GM21723 (cell line): ENCODE data around the gene IMPG1.
"Not testable (repeated sequence)": the region's sequence is repeated elsewhere in the genome, so short reads cannot be mapped to it uniquely, and the experiment has no call there.

Experiments
- ATAC-seq: cut with Tn5 transposase; IDR thresholded peaks from one replicate; pipeline ENCODE4 v1.9.1; 2021; ENCODE audit warnings: mild to moderate bottlenecking, moderate library complexity; ENCODE audit not compliant: unreplicated experiment

Gene IMPG1

DNA sequence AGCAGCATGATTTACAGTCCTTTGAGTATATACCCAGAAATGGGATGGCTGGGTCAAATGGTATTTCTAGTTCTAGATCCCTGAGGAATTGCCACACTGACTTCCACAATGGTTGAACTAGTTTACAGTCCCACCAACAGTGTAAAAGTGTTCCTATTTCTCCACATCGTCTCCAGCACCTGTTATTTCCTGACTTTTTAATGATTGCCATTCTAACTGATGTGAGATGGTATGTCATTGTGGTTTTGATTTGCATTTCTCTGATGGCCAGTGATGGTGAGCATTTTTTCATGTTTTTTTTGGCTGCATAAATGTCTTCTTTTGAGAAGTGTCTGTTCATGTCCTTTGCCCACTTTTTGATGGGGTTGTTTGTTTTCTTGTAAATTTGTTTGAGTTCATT, 172.2 kb downstream of the IMPG1 start:
- ATAC-seq: not testable (repeated sequence)

DNA sequence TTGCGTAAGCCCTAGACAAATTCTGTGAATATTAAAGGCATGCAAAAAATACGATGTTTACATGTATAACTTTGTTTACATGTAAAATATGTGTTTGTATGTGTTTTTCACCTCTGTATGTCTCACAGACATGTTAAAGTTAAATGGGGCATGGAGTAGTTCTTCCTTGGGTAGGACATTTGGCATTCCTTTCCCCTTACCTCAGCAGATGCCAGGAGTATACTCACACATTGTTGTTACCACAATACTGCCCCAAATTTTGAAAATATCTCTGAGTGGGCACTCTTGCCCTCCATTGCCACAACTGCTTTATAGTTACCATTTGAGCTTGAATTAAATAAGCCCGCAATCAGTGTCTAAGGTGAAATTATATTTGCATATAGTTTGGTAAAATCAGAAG, 175.9 kb downstream of the IMPG1 start:
- no peak for ATAC-seq

DNA sequence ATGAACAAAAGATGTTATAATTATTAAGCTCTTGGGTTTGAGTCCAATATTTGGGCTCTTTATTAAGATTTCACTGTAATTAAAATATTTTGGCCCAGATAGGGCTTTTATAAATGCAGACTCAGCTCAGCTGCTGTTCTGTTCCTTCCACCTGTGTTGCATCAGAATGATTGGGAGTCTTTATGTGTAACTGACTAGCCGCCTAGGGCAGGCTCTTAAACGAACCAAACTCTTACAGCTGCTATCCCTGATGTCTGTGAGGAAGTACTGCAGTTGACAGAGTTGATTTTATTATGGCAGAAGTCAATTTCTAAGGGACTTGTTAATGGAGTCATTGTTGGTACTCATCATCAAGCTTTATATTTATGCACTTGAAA, 178.7 kb downstream of the IMPG1 start:
- ATAC-seq: peak; percentile 9

DNA sequence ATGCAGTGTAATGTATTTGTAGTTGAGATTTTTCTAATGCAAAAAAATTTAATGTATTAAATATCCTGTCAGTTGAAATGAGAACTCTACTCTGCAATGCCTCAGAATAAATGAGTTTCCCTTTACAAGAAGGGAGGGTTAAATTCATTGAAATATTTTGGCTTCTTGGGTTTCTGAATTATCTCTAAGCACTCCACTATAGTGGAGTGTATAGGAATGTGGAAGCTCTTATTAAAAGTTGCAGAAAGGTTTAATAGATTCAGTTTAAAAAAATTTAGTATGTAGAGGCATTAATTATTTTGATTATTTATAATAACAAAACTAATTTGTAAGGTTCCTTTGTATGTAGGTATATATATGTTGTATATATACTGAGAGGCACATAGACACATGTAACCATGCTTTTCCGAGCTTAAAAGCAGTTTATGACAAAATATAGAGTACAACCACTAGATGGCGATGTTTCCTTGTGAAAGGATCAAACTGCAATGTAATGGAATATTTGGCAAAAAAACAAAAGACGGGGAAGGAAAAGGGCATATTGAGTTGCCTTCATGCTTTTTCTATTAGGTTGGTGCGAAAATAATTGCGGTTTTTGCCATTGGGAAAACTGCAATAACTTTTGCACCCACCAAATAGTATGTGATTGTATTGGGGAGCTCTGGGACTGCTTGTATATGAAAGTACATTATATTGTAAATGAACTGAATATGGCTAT, 179.2 kb downstream of the IMPG1 start:
- ATAC-seq: peak; percentile 85

- no peak for ATAC-seq
Observed at GRCh38 chr6:75892384-75892783, 180.1 kb downstream of the IMPG1 start.

DNA sequence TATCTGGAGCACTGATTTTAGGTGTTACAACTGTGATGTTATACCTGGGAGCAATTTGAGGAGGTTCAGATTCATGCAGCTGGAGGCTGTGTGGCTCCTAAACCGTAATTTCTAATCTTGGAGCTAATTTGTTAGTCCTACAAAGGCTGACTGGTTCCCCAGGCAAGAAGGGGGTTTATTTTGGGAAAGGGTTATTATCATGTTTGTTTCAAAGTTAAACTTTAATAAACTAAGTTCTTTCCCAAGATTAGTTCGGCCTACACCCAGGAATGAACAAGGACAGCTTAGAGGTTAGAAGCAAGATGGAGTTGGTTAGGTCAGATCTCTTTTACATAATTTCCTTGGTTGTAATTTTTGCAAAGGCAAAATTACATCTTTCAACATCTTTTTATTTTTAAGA, 187.6 kb downstream of the IMPG1 start:
- no peak for ATAC-seq

GRCh38 chr6:75882734-75883133, 189.7 kb downstream of the IMPG1 start:
- no peak for ATAC-seq

GRCh38 chr6:75880305-75880704, 192.2 kb downstream of the IMPG1 start:
- ATAC-seq: no peak

GRCh38 chr6:75876152-75876551, 196.3 kb downstream of the IMPG1 start:
- ATAC-seq: no peak

DNA sequence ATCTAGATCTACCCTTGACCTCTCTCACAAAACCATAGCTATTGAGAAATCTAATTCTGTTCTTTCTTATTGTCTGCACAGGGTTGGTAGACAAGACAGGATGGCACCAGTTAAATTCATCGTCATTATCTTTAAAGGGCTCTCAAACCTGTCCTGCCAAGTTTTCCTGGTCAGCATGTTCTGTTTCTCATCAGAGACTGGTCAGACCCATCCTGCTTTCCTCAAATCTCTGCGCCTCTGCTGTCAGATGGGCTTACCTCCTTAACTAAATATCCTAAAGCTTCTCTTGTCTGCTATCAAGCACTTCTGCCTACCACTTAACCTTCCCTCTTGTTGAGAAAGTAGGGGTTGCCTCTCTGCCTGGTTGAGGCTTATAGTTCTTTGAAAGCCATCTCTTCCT, 198.2 kb downstream of the IMPG1 start:
- ATAC-seq: no peak
